AG08395 (cell line): Measurements from ENCODE around the gene COL4A1.

Experiments
- DNase-seq: peaks from one replicate; pipeline ENCODE4 v3.0.0; 2012; ENCODE audit warnings: mixed read lengths, low spot score

Gene COL4A1

GRCh38 chr13:110274687-110275086 lies 32.3 kb downstream of the COL4A1 start:
- DNase-seq, result peak; percentile 40

- DNase-seq, result no peak
Measured at GRCh38 chr13:110273254-110273653, 33.7 kb downstream of the COL4A1 start.

DNA sequence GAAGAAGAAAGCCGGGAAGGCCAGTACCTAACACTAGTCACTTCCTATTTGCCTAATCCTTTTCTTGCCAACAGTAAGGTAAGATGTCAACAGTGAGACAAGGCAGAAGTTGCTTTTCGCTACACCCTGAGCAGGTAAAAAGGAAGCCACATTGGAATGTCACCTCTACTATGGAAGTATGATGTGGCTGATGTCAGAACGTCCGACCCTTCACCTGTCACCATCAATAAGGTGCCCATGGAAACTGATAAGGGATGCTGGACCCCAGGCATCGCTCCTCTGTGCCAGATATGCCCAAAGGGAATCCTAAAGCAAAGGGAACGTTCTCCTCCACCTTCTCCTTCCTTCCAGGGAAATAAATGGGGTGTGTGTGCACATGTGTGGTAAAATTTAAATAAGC lies 34.3 kb downstream of the COL4A1 start:
- no peak for DNase-seq

- no peak for DNase-seq
Measured at GRCh38 chr13:110272227-110272626, 34.7 kb downstream of the COL4A1 start.

- no peak for DNase-seq
Measured at GRCh38 chr13:110271313-110271712, 35.6 kb downstream of the COL4A1 start.

GRCh38 chr13:110270507-110270906 lies 36.5 kb downstream of the COL4A1 start:
- no peak for DNase-seq

GRCh38 chr13:110269509-110270185 lies 37.3 kb downstream of the COL4A1 start:
- DNase-seq, result no peak

DNA sequence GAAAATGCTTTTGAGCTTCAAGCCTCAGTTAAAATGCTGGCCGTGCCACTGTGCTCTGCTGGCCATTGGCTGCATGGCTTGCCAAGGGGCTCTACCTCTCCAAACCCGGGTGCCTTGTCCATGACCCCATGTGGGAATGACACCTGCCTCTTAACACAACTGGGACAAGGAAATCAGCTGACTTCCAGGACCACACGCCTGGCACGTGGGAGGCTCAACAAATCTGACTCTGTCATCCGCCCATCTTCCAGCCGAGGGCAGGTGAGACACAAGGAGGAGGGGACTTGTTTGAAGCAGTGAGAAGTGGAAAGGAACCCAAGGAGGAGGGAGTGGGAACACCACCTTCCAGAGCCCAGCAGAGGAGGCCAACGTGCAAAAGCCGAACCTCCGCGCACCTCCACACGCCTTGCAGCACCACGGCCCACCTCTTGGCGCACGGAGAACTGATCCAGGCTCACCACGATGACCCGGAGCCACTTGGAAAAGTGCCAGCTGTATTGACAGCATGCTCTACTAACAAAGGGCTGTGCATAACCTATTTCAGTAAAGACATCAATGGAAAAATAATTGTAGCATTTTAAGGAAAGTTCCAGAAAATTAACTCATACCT lies 38.3 kb downstream of the COL4A1 start:
- DNase-seq, result no peak

DNA sequence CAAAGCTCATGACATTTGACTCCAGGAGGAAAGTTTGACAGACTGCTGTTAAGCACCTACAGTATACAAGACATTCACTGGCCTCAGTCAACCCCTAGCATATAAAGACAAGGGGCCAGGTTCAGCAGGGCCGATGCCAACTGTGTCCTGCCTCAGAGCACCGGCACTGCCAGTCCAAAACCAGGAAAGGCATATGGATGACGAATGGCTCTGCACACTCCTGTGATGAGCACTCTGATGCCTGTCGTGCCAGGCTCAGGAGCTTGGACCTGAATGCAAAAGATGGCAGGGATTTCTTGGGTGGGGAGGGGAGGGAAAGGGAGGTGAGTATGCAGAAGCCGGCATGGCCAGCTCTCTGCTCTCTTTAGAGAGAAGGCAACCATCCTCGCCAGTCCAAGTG lies 38.9 kb downstream of the COL4A1 start:
- no peak for DNase-seq

DNA sequence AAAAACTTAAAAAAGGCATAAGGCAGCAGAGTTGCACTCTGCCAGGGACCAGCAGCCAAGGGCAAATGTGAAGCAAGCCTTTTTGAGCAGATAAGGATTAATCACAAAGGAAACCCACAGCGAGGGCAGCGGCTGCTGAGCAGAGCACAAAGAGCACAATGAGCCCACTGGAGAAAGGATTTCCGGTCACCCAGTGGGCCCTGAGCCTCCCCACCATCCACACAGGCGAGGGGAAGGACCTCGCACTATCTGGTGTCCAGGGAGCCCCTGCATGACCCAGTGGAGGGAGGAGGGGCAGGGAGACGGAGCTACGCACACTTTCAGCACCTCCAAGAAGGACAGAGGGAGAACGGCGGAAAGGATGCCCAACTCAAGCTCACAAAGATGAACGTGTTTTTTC lies 40.0 kb downstream of the COL4A1 start:
- no peak for DNase-seq

DNA sequence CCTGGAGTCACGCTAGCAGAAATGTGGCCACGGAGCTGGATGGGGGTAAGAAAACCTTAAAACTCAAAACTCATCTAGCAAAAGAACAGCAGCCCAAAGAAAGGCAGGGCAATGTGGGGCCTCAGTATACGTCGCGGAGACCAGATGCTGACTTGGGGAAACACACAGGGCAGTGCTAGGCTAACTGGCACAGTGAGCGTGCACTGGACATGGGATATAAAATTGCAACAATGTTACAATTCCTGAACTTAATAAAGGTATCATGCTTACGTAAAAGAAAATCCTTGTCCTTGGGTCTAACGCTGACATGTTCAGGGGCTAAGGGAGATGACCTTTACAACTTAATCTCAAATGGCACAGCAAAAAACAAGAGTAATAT lies 40.5 kb downstream of the COL4A1 start:
- DNase-seq, result no peak

- DNase-seq, result no peak
Measured at GRCh38 chr13:110265682-110266430, 41.1 kb downstream of the COL4A1 start.

GRCh38 chr13:110265341-110265681 lies 41.6 kb downstream of the COL4A1 start:
- no peak for DNase-seq

GRCh38 chr13:110264685-110265275 lies 42.2 kb downstream of the COL4A1 start:
- DNase-seq, result no peak

GRCh38 chr13:110263888-110264287 lies 43.1 kb downstream of the COL4A1 start:
- DNase-seq, result no peak

DNA sequence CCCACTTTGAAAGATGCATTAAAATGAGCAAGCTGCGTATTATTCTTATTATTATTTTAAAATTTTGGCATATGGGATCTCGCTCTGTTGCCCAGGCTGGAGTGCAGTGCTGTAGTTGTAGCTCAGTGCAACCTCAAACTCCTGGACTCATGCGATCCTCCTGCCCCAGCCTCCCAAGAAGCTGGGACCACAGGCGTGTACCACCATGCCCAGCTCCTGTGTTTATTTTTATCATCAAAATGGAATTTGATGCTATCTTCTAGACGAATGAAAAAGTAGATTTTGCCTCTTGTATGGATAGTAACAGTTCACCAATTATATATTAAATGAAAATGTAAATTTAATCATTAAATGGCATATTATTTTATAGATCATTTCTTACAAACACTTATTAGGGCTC lies 43.6 kb downstream of the COL4A1 start:
- no peak for DNase-seq

GRCh38 chr13:110262508-110263291 lies 44.3 kb downstream of the COL4A1 start:
- DNase-seq, result no peak

GRCh38 chr13:110262082-110262436 lies 44.9 kb downstream of the COL4A1 start:
- DNase-seq, result no peak

GRCh38 chr13:110261166-110262081 lies 45.5 kb downstream of the COL4A1 start:
- DNase-seq, result no peak

DNA sequence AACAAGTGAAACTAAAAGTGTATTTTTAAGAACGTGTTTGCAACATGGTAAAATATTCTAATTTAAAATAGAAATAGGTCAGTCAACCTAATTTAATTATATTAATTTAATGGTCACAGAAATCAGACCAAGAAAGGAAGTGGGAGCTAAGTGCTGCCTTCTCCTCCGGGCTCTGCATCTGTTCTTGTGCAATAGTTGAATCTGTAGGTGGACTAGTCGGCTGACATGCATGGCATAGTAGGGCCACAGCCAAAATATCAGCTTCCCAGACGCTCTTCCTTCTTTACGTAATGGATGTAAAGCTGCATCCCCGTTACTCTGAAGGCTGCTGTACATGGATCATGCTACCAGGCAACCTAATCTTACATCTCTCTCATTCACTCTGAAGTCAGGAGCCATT lies 47.3 kb downstream of the COL4A1 start:
- DNase-seq, result no peak

DNA sequence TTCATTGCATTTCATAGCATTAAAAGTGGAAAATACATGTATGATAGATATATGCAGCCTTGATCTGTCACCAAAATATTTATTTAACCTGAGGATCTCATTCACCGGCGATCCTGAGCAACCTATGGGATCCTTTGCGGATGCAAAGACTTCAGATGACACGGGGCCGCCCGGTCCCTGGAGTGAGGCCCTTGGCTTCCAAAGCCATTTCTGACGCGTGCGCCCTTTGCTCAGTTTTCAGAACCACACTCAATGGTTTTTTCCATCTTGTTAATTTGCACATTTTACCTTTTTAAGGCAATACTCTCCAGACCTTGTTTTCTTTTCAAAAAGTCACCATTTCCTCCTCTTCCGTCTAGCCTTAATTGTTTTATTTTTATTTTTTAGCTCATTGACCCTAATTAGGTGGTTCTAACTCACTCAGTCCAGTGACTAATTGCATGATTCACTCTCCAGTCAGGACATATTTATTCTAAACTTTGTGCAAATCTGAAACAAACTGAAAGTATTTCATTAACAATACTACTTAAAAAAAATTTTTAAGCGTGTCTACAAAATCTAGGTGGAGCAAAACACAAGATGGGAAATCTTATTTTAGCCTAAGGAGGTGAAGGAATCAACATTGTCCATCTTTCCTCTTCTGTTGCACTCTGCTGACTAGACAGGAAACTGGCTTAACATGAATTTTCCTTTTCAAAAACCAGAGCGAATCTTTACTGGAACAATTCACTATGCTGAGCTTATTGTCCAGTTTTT lies 47.9 kb downstream of the COL4A1 start:
- DNase-seq, result no peak
